GM12878 (cell line): ENCODE data around the gene LEMD3. TPM values are rescaled to one million over a fixed set of nuclear protein-coding genes. Genes with fewer than 3 reads are reported as not detected.

Experiments
- ATAC-seq: fragments of 200-7000 bp; cut with Tn5 transposase; 3 replicates; pipeline ENCODE4 v1.9.1; 2020; ENCODE audit warnings: mild to moderate bottlenecking, moderate library complexity
- BruUV-seq: library from RNA; stranded (reverse); fragments of 400-500 nt; replicated peaks from 2 replicates; lab custom pipeline; 2021; lab: Mats Ljungman, UMichigan
- CTCF ChIA-PET: fragments of 300-600 bp; sonication (Branson Sonifier 250); formaldehyde crosslinking; extraction: SDS; loops from one replicate; lab custom pipeline; 2021; ENCODE audit warnings: inconsistent platforms; lab: Yijun Ruan, JAX
- POLR2A ChIA-PET: fragments of 350-600 bp; formaldehyde crosslinking; extraction: SDS; loops from one replicate; lab custom pipeline; 2021; ENCODE audit warnings: inconsistent platforms; lab: Charles Lee
- RAD21 ChIA-PET: fragments of 300-600 bp; sonication (Branson Sonifier 250); formaldehyde crosslinking; loops from one replicate; lab custom pipeline; 2023; ENCODE audit warnings: antibody characterized with exemption; ENCODE audit not compliant: unreplicated experiment; lab: Charles Lee
- SMC1A ChIA-PET: fragments of 300-600 bp; sonication (Branson Sonifier 250); formaldehyde crosslinking; loops from one replicate; lab custom pipeline; 2023; ENCODE audit not compliant: unreplicated experiment, uncharacterized antibody; lab: Charles Lee
- DNase-seq: peaks from one replicate; pipeline ENCODE4 v3.0.0-alpha.2; 2011; ENCODE audit warnings: low read depth, low spot score
- FAIRE-seq: peaks from 3 replicates; lab custom pipeline; 2011; peaks lifted over from hg19 to GRCh38; lab: Jason Lieb, UNC
- H2AFZ ChIP-seq: 2 replicates; pipeline ENCODE4 v1.6.0; 2011; ENCODE audit warnings: low read depth, low read length, control low read depth; ENCODE audit not compliant: control insufficient read depth
- H3K27ac ChIP-seq: 2 replicates; pipeline ENCODE4 v1.5.1; 2011; ENCODE audit warnings: control low read depth; ENCODE audit not compliant: control insufficient read depth, insufficient read depth
- H3K27me3 ChIP-seq, 2 experiments: replicated peaks in 1 of 2; 2 replicates each; pipeline versions ENCODE4 v1.6.0 to v1.6.1; 2011; ENCODE audit warnings: low read length in 1 of 2; ENCODE audit not compliant: control insufficient read depth in 2 of 2, insufficient read depth in 2 of 2
- H3K36me3 ChIP-seq, 2 experiments: 2 replicates each; pipeline ENCODE4 v1.5.1; 2011; ENCODE audit warnings: low read length in 1 of 2; ENCODE audit not compliant: control insufficient read depth in 2 of 2, insufficient read depth in 2 of 2
- H3K4me1 ChIP-seq: 2 replicates; pipeline ENCODE4 v1.6.1; 2011; ENCODE audit warnings: mild to moderate bottlenecking, low read length, moderate library complexity, mixed read lengths; ENCODE audit not compliant: control insufficient read depth, insufficient read depth
- H3K4me2 ChIP-seq: 2 replicates; pipeline ENCODE4 v1.6.0; 2011; ENCODE audit warnings: control low read depth; ENCODE audit not compliant: control insufficient read depth, insufficient read depth
- H3K4me3 ChIP-seq: fragments of 200-600 bp; sonication (generic); 2 replicates; pipeline ENCODE4 v1.5.1; 2016
- H3K79me2 ChIP-seq: 2 replicates; pipeline ENCODE4 v1.6.0; 2011; ENCODE audit warnings: low read length; ENCODE audit not compliant: control insufficient read depth, insufficient read depth
- H3K9ac ChIP-seq: 2 replicates; pipeline ENCODE4 v1.8.0; 2011; ENCODE audit warnings: low read length, control low read depth, mixed read lengths; ENCODE audit not compliant: control insufficient read depth, insufficient read depth
- H3K9me3 ChIP-seq: replicated peaks from 3 replicates; pipeline ENCODE4 v1.5.1; 2011; ENCODE audit warnings: mild to moderate bottlenecking, low read length; ENCODE audit not compliant: control insufficient read depth, insufficient read depth
- H4K20me1 ChIP-seq: 2 replicates; pipeline ENCODE4 v1.6.0; 2011; ENCODE audit not compliant: control insufficient read depth, insufficient read depth
- CREM ChIP-seq: IDR thresholded peaks from 2 replicates; pipeline ENCODE4 v1.6.1; 2014; ENCODE audit warnings: antibody characterized with exemption, low read depth
- CUX1 ChIP-seq: IDR thresholded peaks from 2 replicates; pipeline ENCODE4 v1.6.1; 2012; ENCODE audit warnings: improper control_type of control experiment, low read depth, low read length; ENCODE audit not compliant: insufficient replicate concordance
- ELK1 ChIP-seq: IDR thresholded peaks from 2 replicates; pipeline ENCODE4 v1.6.1; 2012; ENCODE audit warnings: low read depth, low read length, improper control_type of control experiment
- HDAC2 ChIP-seq: fragments of 200-600 bp; sonication (generic); IDR thresholded peaks from 2 replicates; pipeline ENCODE4 v1.6.1; 2017
- MEF2A ChIP-seq: IDR thresholded peaks from 2 replicates; pipeline ENCODE4 v1.6.1; 2011; ENCODE audit warnings: low read depth, mild to moderate bottlenecking, low read length, moderate library complexity; ENCODE audit not compliant: insufficient read depth
- MLLT1 ChIP-seq: fragments of 450-650 bp; IDR thresholded peaks from 2 replicates; pipeline ENCODE4 v1.6.1; 2016; ENCODE audit warnings: mild to moderate bottlenecking
- PAX8 ChIP-seq: fragments of 450-650 bp; IDR thresholded peaks from 2 replicates; pipeline ENCODE4 v1.6.1; 2017; ENCODE audit warnings: mild to moderate bottlenecking, moderate library complexity
- PBX3 ChIP-seq: IDR thresholded peaks from 2 replicates; pipeline ENCODE4 v1.6.1; 2011; ENCODE audit warnings: mild to moderate bottlenecking, low read depth, low read length, moderate library complexity; ENCODE audit not compliant: insufficient replicate concordance
- RCOR1 ChIP-seq: conservative IDR thresholded peaks from 2 replicates; pipeline ENCODE4 v1.6.1; 2012; ENCODE audit warnings: low read depth, low read length, improper control_type of control experiment
- SP1 ChIP-seq: IDR thresholded peaks from one replicate; pipeline ENCODE4 v1.6.1; 2011; ENCODE audit warnings: low read depth, low read length
- TCF12 ChIP-seq: IDR thresholded peaks from 2 replicates; pipeline ENCODE4 v1.6.1; 2011; ENCODE audit warnings: low read depth, mild to moderate bottlenecking, low read length
- WRNIP1 ChIP-seq: IDR thresholded peaks from 2 replicates; pipeline ENCODE4 v1.6.1; 2011; ENCODE audit warnings: low read depth, low read length, improper control_type of control experiment, borderline replicate concordance
- ZZZ3 ChIP-seq: IDR thresholded peaks from 2 replicates; pipeline ENCODE4 v1.6.1; 2011; ENCODE audit warnings: low read depth; ENCODE audit not compliant: control insufficient read depth, insufficient read length
- WGBS: methylation state at CpG from one replicate; pipeline ENCODE4 v1.1.6; 2016; ENCODE audit warnings: low lambda C conversion rate; ENCODE audit not compliant: insufficient replicate concordance, insufficient coverage; ENCODE audit errors: missing lambda C conversion rate; 5-methylcytosine and 5-hydroxymethylcytosine counted together
- in situ Hi-C: fragments of 300-500 bp; cut with MboI; formaldehyde crosslinking; loops from 9 replicates; pipeline ENCODE4 v1.14.3; 2018; ENCODE audit warnings: mixed read lengths
- intact Hi-C: fragments of 100-400 bp; cut with micrococcal nuclease; formaldehyde crosslinking; loops from one replicate; pipeline ENCODE4 v1.14.2; 2022; ENCODE audit not compliant: unreplicated experiment
- polyA plus RNA-seq, 11 experiments: library from polyadenylated mRNA; depleted of rRNA in 4 of 11; unstranded in 6 of 11; stranded (reverse) in 5 of 11; fragments of >200 nt; fragmentation: Nextera tagmentation in 4 of 11; fragmentation: Illumina TruSeq in 1 of 11; extraction: Ambion mirVana in 4 of 11; extraction: Trizol in 1 of 11; gene quantifications; 1 replicate in 1 of 11; 2 replicates in 10 of 11; pipeline versions ENCODE4 v1.2.1 to v1.2.3, GENCODE V29; 2011 to 2016; ENCODE audit warnings: inconsistent platforms in 2 of 11, missing spikeins in 2 of 11, low read depth in 1 of 11
- total RNA-seq, 4 experiments: library from RNA; depleted of rRNA in 3 of 4; stranded (reverse); fragments of >200 nt in 3 of 4; fragmentation: Illumina TruSeq in 1 of 4; extraction: Trizol in 1 of 4; gene quantifications; 2 replicates each; pipeline versions ENCODE4 v1.2.1 to v1.2.3, GENCODE V29; 2013 to 2021

The LEMD3 gene
- total and polyA plus RNA-seq, 10 of the 15 experiments (the other 5 are each of a cell fraction or from before 2014, with no cell fraction given): 7.5 to 26.0 (median 16.5) TPM

- in situ Hi-C loops (no loop called here), intact Hi-C loops (no loop called here)
- Histone ChIP-seq H3K4me3 (peak overlapping the region; percentile 44), H3K79me2 (no peaks in the 10 kb centered on the region), H2AFZ (peak overlapping the region; percentile 84), H3K9me3 (no peaks in the 10 kb centered on the region; the same call in 2 of the 3 replicates), H3K9ac (peak overlapping the region; percentile 55), H3K36me3 (no peaks in the 10 kb centered on the region), H3K4me2 (peak overlapping the region; percentile 80), H3K27me3 (no peaks in the 10 kb centered on the region), H4K20me1 (no peaks in the 10 kb centered on the region), H3K4me1 (peaks cover 20% of the 10 kb centered on the region), H3K27ac (peak overlapping the region; percentile 69)
- BruUV-seq: no TSS peak
- ATAC-seq: peak; percentile 90
- ChIA-PET POLR2A (interaction anchor here (0.8 to 5.2 kb wide), 7 partner anchors 8 to 77 kb away, joined by 3 to 63 read pairs (median 4); partner anchors contain the start of gene LEMD3), CTCF (interaction anchor here (0.7 to 3.7 kb wide), 13 partner anchors 9 to 360 kb away, joined by 3 to 26 read pairs (median 3); partner anchors contain the start of gene LEMD3), SMC1A (interaction anchor here (0.7 to 8.7 kb wide), 18 partner anchors 8 to 545 kb away, joined by 3 to 107 read pairs (median 4); partner anchors contain the start of gene LEMD3), RAD21 (interaction anchor here (0.6 to 3.8 kb wide), 13 partner anchors 8 to 359 kb away, joined by 3 to 44 read pairs (median 7); partner anchors contain the start of gene LEMD3)
- peak; percentile 87 for FAIRE-seq
- WGBS: 6% methylated on average over 2 of the region's 2 CpGs
- peak; percentile 77 for DNase-seq
- TF ChIP-seq WRNIP1 (no peak), HDAC2 (no peak), TCF12 (no peak), ZZZ3 (no peak), MEF2A (0 out of 2 replicates have a peak, but pooled peaks have one; percentile 44), RCOR1 (no peak), PBX3 (no peak), CREM (peak; percentile 23; the same call in 1 of the 2 replicates), MLLT1 (no peak; the same call in 1 of the 2 replicates), ELK1 (no peak), SP1 (no peak), PAX8 (no peak), CUX1 (no peak)
Measured at GRCh38 chr12:65156366-65156841, 13.0 kb upstream of the LEMD3 start.
